Tibial artery (tissue), 4 donors: ENCODE data around the gene ADGRV1.

Experiments used
- DNase-seq, 2 donors: peaks; one replicate each; pipeline ENCODE4 v3.0.0-alpha.2; 2019
- H3K27ac ChIP-seq, 2 donors: fragments of 200-600 bp; sonication (generic) in 1 of 2; 1 replicate in 1 of 2; 2 replicates in 1 of 2; pipeline ENCODE4 v1.5.1; 2018 to 2019; ENCODE audit warnings: mild to moderate bottlenecking in 1 of 2
- H3K27me3 ChIP-seq, 2 donors: fragments of 200-600 bp; sonication (generic) in 1 of 2; one replicate each; pipeline versions ENCODE4 v1.5.1 to v1.6.0; 2016 to 2019
- H3K36me3 ChIP-seq, 3 donors: fragments of 200-600 bp; sonication (generic) in 2 of 3; one replicate each; pipeline ENCODE4 v1.5.1; 2016 to 2019; ENCODE audit warnings: mild to moderate bottlenecking in 2 of 3
- H3K4me1 ChIP-seq, 4 donors: fragments of 200-600 bp; sonication (generic) in 2 of 4; 1 replicate in 3 of 4; 2 replicates in 1 of 4; pipeline ENCODE4 v1.5.1; 2016 to 2019
- H3K4me3 ChIP-seq, 2 donors: fragments of 200-600 bp; sonication (generic) in 1 of 2; 1 replicate in 1 of 2; 2 replicates in 1 of 2; pipeline ENCODE4 v1.5.1; 2018 to 2019; ENCODE audit warnings: mild to moderate bottlenecking in 2 of 2
- H3K9me3 ChIP-seq, 3 donors: fragments of 200-600 bp; sonication (generic) in 1 of 3; one replicate each; pipeline ENCODE4 v1.5.1; 2016 to 2019
- intact Hi-C: fragments of 100-400 bp; cut with DNase I; formaldehyde crosslinking; loops from one replicate; pipeline ENCODE4 v1.15.0; 2023; ENCODE audit warnings: low total_unique reads
- TF ChIP-seq, protein P1 (sequence below), 2 experiments: fragments of 200-600 bp in 1 of 2; fragments of 450-650 bp in 1 of 2; IDR thresholded peaks; one replicate each; pipeline ENCODE4 v1.5.1; 2017 to 2019; ENCODE audit warnings: antibody characterized with exemption in 2 of 2, mild to moderate bottlenecking in 1 of 2, moderate library complexity in 1 of 2

Gene ADGRV1

DNA sequence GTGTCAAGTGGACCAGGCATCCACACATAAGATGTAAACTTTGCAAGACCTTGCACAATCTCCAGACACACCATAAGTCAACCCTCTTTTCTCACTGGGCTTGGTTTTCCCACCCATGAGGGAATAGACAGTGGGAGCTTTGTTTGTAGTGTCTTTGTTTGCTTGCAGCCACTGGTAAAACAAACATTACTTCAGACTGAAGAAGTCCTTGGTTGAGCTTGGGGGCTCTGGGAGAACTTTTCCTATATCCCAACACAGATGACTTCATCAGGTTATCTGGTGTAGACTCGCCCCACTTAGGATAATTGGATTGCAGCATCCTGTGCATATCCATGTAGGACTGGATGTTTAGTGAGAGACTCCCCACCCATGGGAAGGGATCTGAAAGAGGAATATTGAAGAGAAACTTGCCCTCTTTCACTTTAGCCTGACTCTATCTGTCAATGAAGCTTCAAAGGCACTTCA is 11.5 kb upstream of the ADGRV1 start:
- DNase-seq: no peak
- H3K27ac ChIP-seq: no peak overlapping the region
- H3K9me3 ChIP-seq: no peaks in the 10 kb centered on the region
- intact Hi-C loops: no loop called here
- H3K4me3 ChIP-seq: no peak overlapping the region
- peaks cover 0 to 10% of the 10 kb centered on the region in 2 donors for H3K27me3 ChIP-seq
- peaks cover 0 to 6% (median 0%) of the 10 kb centered on the region in 4 donors for H3K4me1 ChIP-seq
- TF ChIP-seq, protein P1, sequence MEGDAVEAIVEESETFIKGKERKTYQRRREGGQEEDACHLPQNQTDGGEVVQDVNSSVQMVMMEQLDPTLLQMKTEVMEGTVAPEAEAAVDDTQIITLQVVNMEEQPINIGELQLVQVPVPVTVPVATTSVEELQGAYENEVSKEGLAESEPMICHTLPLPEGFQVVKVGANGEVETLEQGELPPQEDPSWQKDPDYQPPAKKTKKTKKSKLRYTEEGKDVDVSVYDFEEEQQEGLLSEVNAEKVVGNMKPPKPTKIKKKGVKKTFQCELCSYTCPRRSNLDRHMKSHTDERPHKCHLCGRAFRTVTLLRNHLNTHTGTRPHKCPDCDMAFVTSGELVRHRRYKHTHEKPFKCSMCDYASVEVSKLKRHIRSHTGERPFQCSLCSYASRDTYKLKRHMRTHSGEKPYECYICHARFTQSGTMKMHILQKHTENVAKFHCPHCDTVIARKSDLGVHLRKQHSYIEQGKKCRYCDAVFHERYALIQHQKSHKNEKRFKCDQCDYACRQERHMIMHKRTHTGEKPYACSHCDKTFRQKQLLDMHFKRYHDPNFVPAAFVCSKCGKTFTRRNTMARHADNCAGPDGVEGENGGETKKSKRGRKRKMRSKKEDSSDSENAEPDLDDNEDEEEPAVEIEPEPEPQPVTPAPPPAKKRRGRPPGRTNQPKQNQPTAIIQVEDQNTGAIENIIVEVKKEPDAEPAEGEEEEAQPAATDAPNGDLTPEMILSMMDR (IDR thresholded peaks at IDR 0.05): no peak
- H3K36me3 ChIP-seq: no peaks in the 10 kb centered on the region

DNA sequence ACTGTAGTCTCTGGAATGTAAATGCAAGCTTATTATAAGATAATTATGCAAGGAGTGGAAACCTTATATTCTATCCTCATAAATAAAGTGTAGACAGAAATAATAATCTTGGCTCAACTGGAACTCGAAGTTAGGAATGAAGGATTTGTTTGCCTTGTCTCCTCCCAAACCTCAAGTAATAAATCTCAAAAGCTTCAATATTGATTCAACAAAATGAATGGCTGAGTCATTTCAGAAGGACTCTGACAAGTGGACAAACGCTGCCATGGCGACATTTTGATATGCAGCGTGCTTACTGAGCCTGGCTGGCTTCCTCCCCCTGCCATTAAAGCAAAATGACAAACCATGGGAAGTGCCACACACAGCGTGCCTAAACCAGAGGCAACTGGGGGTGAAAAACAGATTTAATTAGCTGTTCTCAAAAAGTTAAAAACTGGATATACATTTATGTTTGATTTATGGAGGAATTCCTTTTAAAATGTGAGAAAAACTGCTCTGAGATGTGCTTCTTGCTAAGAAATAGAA is 10.5 kb upstream of the ADGRV1 start:
- H3K27ac ChIP-seq: no peak overlapping the region
- H3K9me3 ChIP-seq: no peaks in the 10 kb centered on the region
- TF ChIP-seq, protein P1 (IDR thresholded peaks at IDR 0.05): no peak
- intact Hi-C loops: no loop called here
- DNase-seq: no peak
- no peak overlapping the region for H3K4me3 ChIP-seq
- peaks cover 0 to 13% of the 10 kb centered on the region in 2 donors for H3K27me3 ChIP-seq
- peaks cover 0 to 6% (median 0%) of the 10 kb centered on the region in 4 donors for H3K4me1 ChIP-seq
- no peaks in the 10 kb centered on the region for H3K36me3 ChIP-seq

DNA sequence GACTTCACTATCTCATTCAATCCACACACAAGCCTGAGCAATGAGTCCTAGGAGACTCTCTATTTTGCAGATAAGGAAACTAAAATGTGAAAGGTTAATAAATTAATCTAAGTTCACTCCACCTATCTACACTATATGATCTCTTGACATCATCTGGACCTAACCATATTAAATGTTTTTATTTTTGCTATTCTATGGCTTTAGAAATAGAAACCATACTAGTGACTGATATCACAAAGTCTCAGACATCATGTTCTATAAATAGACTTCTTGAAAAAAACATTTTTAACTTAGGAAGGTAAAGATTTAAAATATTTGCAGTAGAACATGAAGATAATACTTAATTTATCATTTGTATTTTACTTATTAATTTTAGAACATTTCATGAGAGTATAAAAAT is 9.4 kb upstream of the ADGRV1 start:
- peaks cover 0 to 6% (median 0%) of the 10 kb centered on the region in 4 donors for H3K4me1 ChIP-seq
- no peak overlapping the region for H3K4me3 ChIP-seq
- peaks cover 0 to 13% of the 10 kb centered on the region in 2 donors for H3K27me3 ChIP-seq
- H3K9me3 ChIP-seq: no peaks in the 10 kb centered on the region
- no peaks in the 10 kb centered on the region for H3K36me3 ChIP-seq
- H3K27ac ChIP-seq: no peak overlapping the region
- intact Hi-C loops: no loop called here
- no peak for DNase-seq
- TF ChIP-seq, protein P1 (IDR thresholded peaks at IDR 0.05): no peak

DNA sequence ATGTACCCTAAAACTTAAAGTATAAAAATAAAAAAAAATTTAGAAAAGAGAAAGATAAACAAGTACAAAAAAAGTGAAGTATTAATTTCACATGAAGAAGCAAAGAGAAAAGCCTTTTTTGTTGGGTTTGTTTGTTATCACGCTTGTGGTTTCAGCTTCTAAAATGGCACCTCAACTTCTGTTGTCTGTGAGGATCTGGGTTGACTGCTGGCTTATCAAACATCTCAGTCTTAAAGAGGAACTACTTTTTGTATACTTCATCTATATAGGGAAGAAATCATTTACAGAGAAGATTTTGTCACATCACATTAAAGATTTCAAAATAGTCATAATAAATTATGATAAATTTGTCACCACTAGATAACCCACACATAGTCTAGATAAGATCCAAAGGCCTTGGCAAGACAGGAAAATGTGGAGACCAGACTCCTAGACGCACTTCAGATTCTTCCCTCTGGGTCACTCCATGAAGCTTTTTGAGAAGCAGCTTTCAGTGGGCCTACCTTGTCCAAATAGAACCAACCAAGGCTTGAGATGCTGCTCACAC is 8.8 kb upstream of the ADGRV1 start:
- H3K27ac ChIP-seq: no peak overlapping the region
- no peak for DNase-seq
- no peaks in the 10 kb centered on the region for H3K9me3 ChIP-seq
- TF ChIP-seq, protein P1 (IDR thresholded peaks at IDR 0.05): no peak
- no peaks in the 10 kb centered on the region for H3K36me3 ChIP-seq
- peaks cover 0 to 6% (median 0%) of the 10 kb centered on the region in 4 donors for H3K4me1 ChIP-seq
- no peak overlapping the region for H3K4me3 ChIP-seq
- intact Hi-C loops: no loop called here
- peaks cover 0 to 13% of the 10 kb centered on the region in 2 donors for H3K27me3 ChIP-seq

DNA sequence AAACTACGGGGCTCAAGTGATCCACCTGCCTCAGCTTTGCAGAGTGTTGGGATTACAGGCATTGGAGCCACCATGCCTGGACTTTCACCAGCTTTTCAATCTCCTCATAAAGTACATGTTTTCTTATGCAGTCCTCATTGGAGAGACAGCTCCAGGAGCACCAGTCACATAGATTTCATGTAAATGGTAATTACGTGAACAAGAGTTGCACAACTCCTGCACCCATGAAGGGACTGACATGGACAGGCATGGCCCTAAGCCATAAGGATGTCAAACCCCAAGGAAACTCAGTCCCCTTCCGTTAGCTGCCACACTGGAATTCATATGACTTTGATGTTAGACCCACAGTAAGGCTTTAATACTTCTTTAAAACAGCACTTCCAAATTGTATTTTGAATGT is 7.6 kb upstream of the ADGRV1 start:
- TF ChIP-seq, protein P1 (IDR thresholded peaks at IDR 0.05): no peak
- Histone ChIP-seq H3K27ac (no peak overlapping the region), H3K9me3 (no peaks in the 10 kb centered on the region), H3K27me3 (peaks cover 0 to 11% of the 10 kb centered on the region in 2 donors), H3K4me3 (no peak overlapping the region), H3K36me3 (no peaks in the 10 kb centered on the region), H3K4me1 (peaks cover 0 to 6% (median 0%) of the 10 kb centered on the region in 4 donors)
- intact Hi-C loops: no loop called here
- DNase-seq: no peak
